Measurements from ENCODE around the gene KRTAP5-5. TPM values are rescaled to one million over a fixed set of nuclear protein-coding genes. Genes with fewer than 3 reads are reported as not detected.
"Not testable (repeated sequence)": the region's sequence is repeated elsewhere in the genome, so short reads cannot be mapped to it uniquely, and the experiment has no call there.

The KRTAP5-5 gene
- total RNA-seq: not detected

DNA sequence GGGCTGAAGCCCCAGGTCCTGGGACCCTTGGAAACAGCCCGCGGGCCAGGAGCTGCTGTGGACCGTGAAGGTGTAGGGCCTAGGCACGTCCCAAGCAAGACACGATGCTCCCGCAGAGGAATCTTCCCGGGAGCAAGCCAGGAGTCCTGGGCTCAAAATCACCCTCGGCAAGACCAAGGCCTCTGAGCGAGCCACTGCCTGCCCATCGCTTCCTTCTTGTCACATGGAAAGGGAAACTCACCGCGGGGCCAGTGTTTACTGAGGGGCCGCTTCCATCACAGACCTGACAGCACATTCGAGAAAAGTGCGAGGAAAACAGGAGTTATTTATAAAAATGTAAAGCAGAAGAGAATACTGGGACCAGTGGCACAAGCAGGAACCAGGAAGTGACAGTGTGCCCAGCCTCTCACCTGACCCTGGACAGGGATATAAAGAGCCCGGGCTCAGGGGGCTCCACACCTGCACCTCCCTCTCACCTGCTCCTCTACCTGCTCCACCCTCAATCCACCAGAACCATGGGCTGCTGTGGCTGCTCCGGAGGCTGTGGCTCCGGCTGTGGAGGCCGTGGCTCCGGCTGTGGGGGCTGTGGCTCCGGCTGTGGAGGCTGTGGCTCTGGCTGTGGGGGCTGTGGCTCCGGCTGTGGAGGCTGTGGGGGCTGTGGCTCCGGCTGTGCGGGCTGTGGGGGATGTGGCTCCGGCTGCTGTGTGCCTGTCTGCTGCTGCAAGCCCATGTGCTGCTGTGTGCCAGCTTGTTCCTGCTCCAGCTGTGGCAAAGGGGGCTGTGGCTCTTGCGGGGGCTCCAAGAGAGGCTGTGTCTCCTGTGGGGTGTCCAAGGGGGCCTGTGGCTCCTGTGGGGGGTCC, at the start of gene KRTAP5-5:
TSS of gene KRTAP5-5 (plus strand) at position 450 of the 860 bp plus-strand sequence. CDS start at position 516, 66 bp downstream.
- Histone ChIP-seq H3K36me3 (no peaks in the 10 kb centered on the region), H3K9me3 (no peaks in the 10 kb centered on the region), H3K4me1 (replicated peaks) (no peaks in the 10 kb centered on the region), H3K27ac (no peak within 1 kb of the TSS), H3K4me3 (no peak within 1 kb of the TSS), H3K27me3 (replicated peaks; ENCODE audit: insufficient read depth) (peaks cover 6% of the 10 kb centered on the region)
- WGBS: 60% methylated on average over 16 of the region's 26 CpGs
- no peak for TF ChIP-seq POLR2AphosphoS5 (IDR thresholded peaks at IDR 0.05)
- TF ChIP-seq, protein P1, sequence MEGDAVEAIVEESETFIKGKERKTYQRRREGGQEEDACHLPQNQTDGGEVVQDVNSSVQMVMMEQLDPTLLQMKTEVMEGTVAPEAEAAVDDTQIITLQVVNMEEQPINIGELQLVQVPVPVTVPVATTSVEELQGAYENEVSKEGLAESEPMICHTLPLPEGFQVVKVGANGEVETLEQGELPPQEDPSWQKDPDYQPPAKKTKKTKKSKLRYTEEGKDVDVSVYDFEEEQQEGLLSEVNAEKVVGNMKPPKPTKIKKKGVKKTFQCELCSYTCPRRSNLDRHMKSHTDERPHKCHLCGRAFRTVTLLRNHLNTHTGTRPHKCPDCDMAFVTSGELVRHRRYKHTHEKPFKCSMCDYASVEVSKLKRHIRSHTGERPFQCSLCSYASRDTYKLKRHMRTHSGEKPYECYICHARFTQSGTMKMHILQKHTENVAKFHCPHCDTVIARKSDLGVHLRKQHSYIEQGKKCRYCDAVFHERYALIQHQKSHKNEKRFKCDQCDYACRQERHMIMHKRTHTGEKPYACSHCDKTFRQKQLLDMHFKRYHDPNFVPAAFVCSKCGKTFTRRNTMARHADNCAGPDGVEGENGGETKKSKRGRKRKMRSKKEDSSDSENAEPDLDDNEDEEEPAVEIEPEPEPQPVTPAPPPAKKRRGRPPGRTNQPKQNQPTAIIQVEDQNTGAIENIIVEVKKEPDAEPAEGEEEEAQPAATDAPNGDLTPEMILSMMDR (IDR thresholded peaks at IDR 0.05): no peak
- no peak for DNase-seq (ENCODE audit: low spot score)
- intact Hi-C loops (cut with DNase I): no loop called here

GRCh38 chr11:1581976-1582375, 47.6 kb upstream of the KRTAP5-5 start:
- H3K4me1 ChIP-seq (replicated peaks): no peaks in the 10 kb centered on the region
- H3K9me3 ChIP-seq: no peaks in the 10 kb centered on the region
- H3K27ac ChIP-seq: no peak overlapping the region
- no peak overlapping the region for H3K4me3 ChIP-seq
- peaks cover 2% of the 10 kb centered on the region for H3K27me3 ChIP-seq (replicated peaks; ENCODE audit: insufficient read depth)
- TF ChIP-seq, protein P1 (IDR thresholded peaks at IDR 0.05): no peak
- TF ChIP-seq POLR2A (IDR thresholded peaks at IDR 0.05) (no peak), POLR2AphosphoS5 (IDR thresholded peaks at IDR 0.05) (no peak)
- 84% methylated on average over 9 of the region's 9 CpGs for WGBS
- intact Hi-C loops (cut with DNase I): loop anchor here (5.0 kb wide), 1 partner anchor 385 kb away; no protein-coding TSS in a partner anchor
- no peak for DNase-seq (ENCODE audit: low spot score)
- no peaks in the 10 kb centered on the region for H3K36me3 ChIP-seq

GRCh38 chr11:1582909-1583308, 46.7 kb upstream of the KRTAP5-5 start:
- H3K9me3 ChIP-seq; H3K4me3 ChIP-seq; H3K27ac ChIP-seq; H3K36me3 ChIP-seq; DNase-seq (ENCODE audit: low spot score); H3K4me1 ChIP-seq (replicated peaks); H3K27me3 ChIP-seq (replicated peaks; ENCODE audit: insufficient read depth): not testable (repeated sequence)
- WGBS: 84% methylated on average over 2 of the region's 2 CpGs
- intact Hi-C loops (cut with DNase I): loop anchor here (5.0 kb wide), 1 partner anchor 386 kb away; no protein-coding TSS in a partner anchor

DNA sequence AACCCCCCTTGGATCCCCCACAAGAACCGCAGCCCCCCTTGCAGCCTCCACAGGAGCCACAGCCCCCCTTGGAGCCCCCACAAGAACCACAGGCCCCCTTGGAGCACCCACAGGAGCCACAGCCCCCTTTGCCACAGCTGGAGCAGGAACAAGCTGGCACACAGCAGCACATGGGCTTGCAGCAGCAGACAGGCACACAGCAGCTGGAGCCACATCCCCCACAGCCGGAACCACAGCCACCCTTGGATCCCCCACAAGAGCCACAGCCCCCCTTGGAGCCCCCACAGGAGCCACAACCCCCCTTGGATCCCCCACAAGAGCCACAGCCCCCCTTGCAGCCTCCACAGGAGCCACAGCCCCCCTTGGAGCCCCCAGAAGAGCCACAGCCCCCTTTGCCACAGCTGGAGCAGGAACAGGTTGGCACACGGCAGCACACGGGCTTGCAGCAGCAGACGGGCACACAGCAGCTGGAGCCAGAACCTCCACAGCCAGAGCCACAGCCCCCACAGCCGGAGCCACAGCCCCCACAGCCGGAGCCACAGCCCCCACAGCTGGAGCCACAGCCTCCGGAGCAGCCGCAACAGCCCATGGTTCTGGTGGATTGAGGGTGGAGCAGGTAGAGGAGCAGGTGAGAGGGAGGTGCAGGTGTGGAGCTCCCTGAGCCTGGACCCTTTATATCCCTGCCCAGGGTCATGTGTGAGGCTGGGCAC, 44.8 kb upstream of the KRTAP5-5 start, which contains the start of gene KRTAP5-1:
TSS of gene KRTAP5-1 (minus strand) at position 623 of the 710 bp plus-strand sequence. CDS start at position 589, 34 bp downstream.
- H3K27me3 ChIP-seq (replicated peaks; ENCODE audit: insufficient read depth); H3K4me1 ChIP-seq (replicated peaks); H3K4me3 ChIP-seq; H3K27ac ChIP-seq; DNase-seq (ENCODE audit: low spot score); H3K9me3 ChIP-seq; H3K36me3 ChIP-seq: not testable (repeated sequence)
- intact Hi-C loops (cut with DNase I): loop anchor here (5.0 kb wide), 1 partner anchor 388 kb away; no protein-coding TSS in a partner anchor
- WGBS: 83% methylated on average over 8 of the region's 9 CpGs

DNA sequence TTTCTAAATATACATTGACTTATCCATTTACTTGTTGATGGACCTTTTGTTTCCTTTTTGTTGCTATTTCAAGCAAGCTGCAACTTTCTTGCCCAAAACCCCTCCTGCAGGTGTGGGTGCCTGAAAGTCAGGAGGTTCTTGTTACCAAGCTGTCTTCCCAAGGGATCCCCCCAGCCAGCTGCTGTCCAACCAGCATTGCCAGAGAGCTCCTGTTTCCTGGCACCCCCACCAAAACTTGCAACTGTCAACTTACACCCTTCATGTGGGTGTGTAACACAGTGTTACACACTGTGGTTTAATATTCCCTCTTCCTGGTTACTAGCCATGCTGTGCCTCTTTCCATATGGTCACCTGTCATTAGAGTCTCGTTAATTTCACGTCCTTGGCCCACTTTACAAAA, 42.9 kb upstream of the KRTAP5-5 start:
- Histone ChIP-seq H3K4me1 (replicated peaks) (no peaks in the 10 kb centered on the region), H3K36me3 (no peaks in the 10 kb centered on the region), H3K27me3 (replicated peaks; ENCODE audit: insufficient read depth) (peaks cover 2% of the 10 kb centered on the region), H3K9me3 (no peaks in the 10 kb centered on the region), H3K27ac (no peak overlapping the region), H3K4me3 (no peak overlapping the region)
- WGBS: 60% methylated on average over 2 of the region's 2 CpGs
- TF ChIP-seq POLR2AphosphoS5 (IDR thresholded peaks at IDR 0.05): no peak
- no peak for TF ChIP-seq POLR2A (IDR thresholded peaks at IDR 0.05)
- TF ChIP-seq, protein P1 (IDR thresholded peaks at IDR 0.05): no peak
- DNase-seq (ENCODE audit: low spot score): no peak
- intact Hi-C loops (cut with DNase I): no loop called here

- intact Hi-C loops (cut with DNase I); H3K27ac ChIP-seq; DNase-seq (ENCODE audit: low spot score); H3K9me3 ChIP-seq; H3K36me3 ChIP-seq; H3K4me3 ChIP-seq; H3K27me3 ChIP-seq (replicated peaks; ENCODE audit: insufficient read depth); H3K4me1 ChIP-seq (replicated peaks): not testable (repeated sequence)
- 40% methylated on average over 8 of the region's 10 CpGs for WGBS
Measured at GRCh38 chr11:1589191-1589963, 40.2 kb upstream of the KRTAP5-5 start.

All from prostate gland (tissue), 2 donors.